K562 (cell line): ENCODE measurements around the gene NYAP1. TPM values are rescaled to one million over a fixed set of nuclear protein-coding genes. Genes with fewer than 3 reads are reported as not detected.

Experiments used
- ATF2 ChIP-seq: sonication (generic); formaldehyde crosslinking; IDR thresholded peaks from 2 replicates; pipeline ENCODE4 v1.8.1; 2022; ENCODE audit warnings: missing genetic modification reagents
- BDP1 ChIP-seq: IDR thresholded peaks from 3 replicates; pipeline ENCODE4 v1.6.1; 2011; ENCODE audit not compliant: insufficient read length, insufficient read depth
- CHD2 ChIP-seq: IDR thresholded peaks from 2 replicates; pipeline ENCODE4 v1.6.1; 2011; ENCODE audit warnings: low read depth, low read length
- E2F3 ChIP-seq: fragments of 250-450 bp; sonication (Bioruptor Pico); IDR thresholded peaks from 2 replicates; pipeline ENCODE4 v1.4.0; 2020; ENCODE audit warnings: mild to moderate bottlenecking
- E2F5 ChIP-seq: sonication (generic); formaldehyde crosslinking; IDR thresholded peaks from 2 replicates; pipeline ENCODE4 v1.8.0; 2022; ENCODE audit warnings: mild to moderate bottlenecking, missing genetic modification reagents
- FOXK1 ChIP-seq: sonication (generic); formaldehyde crosslinking; IDR thresholded peaks from 2 replicates; pipeline ENCODE4 v1.8.0; 2022; ENCODE audit warnings: missing genetic modification reagents, mild to moderate bottlenecking, borderline replicate concordance
- GATAD2A ChIP-seq: fragments of 450-650 bp; IDR thresholded peaks from 2 replicates; pipeline ENCODE4 v1.6.1; 2017
- GTF3C2 ChIP-seq: IDR thresholded peaks from 3 replicates; pipeline ENCODE4 v1.6.1; 2011; ENCODE audit warnings: borderline replicate concordance, mild to moderate bottlenecking, moderate library complexity; ENCODE audit not compliant: insufficient read length; ENCODE audit errors: extremely low read depth
- KDM2B ChIP-seq: fragments of 250-450 bp; sonication (Bioruptor Pico); IDR thresholded peaks from 2 replicates; pipeline ENCODE4 v1.8.0; 2021; ENCODE audit warnings: mild to moderate bottlenecking, moderate library complexity
- L3MBTL2 ChIP-seq: fragments of 450-650 bp; IDR thresholded peaks from 2 replicates; pipeline ENCODE4 v1.6.1; 2016; ENCODE audit warnings: mild to moderate bottlenecking, moderate library complexity
- POLR3A ChIP-seq: IDR thresholded peaks from 2 replicates; pipeline ENCODE4 v1.6.1; 2011; ENCODE audit warnings: borderline replicate concordance, mild to moderate bottlenecking, moderate library complexity; ENCODE audit not compliant: insufficient read length, insufficient read depth; ENCODE audit errors: extremely low read depth
- PTBP1 ChIP-seq: fragments of 200-400 bp; formaldehyde crosslinking; IDR thresholded peaks from 2 replicates; pipeline ENCODE4 v1.6.1; 2017; ENCODE audit warnings: low read depth, low read length
- STAT6 ChIP-seq: sonication (generic); formaldehyde crosslinking; IDR thresholded peaks from 2 replicates; pipeline ENCODE4 v1.8.1; 2023; ENCODE audit warnings: mild to moderate bottlenecking, missing genetic modification reagents
- THRB ChIP-seq: fragments of 450-650 bp; formaldehyde crosslinking; conservative IDR thresholded peaks from 2 replicates; pipeline ENCODE4 v1.4.0; 2022; ENCODE audit warnings: mild to moderate bottlenecking, missing genetic modification characterization
- ZNF124 ChIP-seq: sonication (generic); formaldehyde crosslinking; IDR thresholded peaks from 2 replicates; pipeline ENCODE4 v1.8.1; 2022; ENCODE audit warnings: missing genetic modification reagents
- ZNF408 ChIP-seq: fragments of 250-450 bp; sonication (Bioruptor Pico); IDR thresholded peaks from 2 replicates; pipeline ENCODE4 v1.4.0; 2020; ENCODE audit warnings: low read depth, mild to moderate bottlenecking, moderate library complexity
- ZNF431 ChIP-seq: sonication (generic); formaldehyde crosslinking; IDR thresholded peaks from 2 replicates; pipeline ENCODE4 v1.8.0; 2022; ENCODE audit warnings: mild to moderate bottlenecking, missing genetic modification reagents
- ZNF561 ChIP-seq: fragments of 450-650 bp; formaldehyde crosslinking; conservative IDR thresholded peaks from 2 replicates; pipeline ENCODE4 v1.4.0; 2020; ENCODE audit warnings: mild to moderate bottlenecking, moderate library complexity
- ZNF717 ChIP-seq: fragments of 250-450 bp; sonication (Bioruptor Pico); IDR thresholded peaks from 2 replicates; pipeline ENCODE4 v1.5.0; 2021
- polyA plus RNA-seq, 8 experiments: library from polyadenylated mRNA; depleted of rRNA in 4 of 8; stranded (reverse) in 5 of 8; unstranded in 3 of 8; fragments of >200 nt; fragmentation: Nextera tagmentation in 2 of 8; fragmentation: Illumina TruSeq in 1 of 8; extraction: Ambion mirVana in 2 of 8; extraction: Trizol in 1 of 8; gene quantifications; 2 replicates each; pipeline versions ENCODE4 v1.2.1 to v1.2.3, GENCODE V29; 2011 to 2014; ENCODE audit warnings: inconsistent platforms in 1 of 8, missing spikeins in 1 of 8
- total RNA-seq, 7 experiments: library from RNA; depleted of rRNA in 6 of 7; stranded (reverse); fragments of >200 nt in 6 of 7; fragmentation: Illumina TruSeq in 2 of 7; extraction: Trizol in 2 of 7; gene quantifications; 2 replicates each; pipeline versions ENCODE4 v1.2.1 to v1.2.3, GENCODE V29; 2011 to 2021; ENCODE audit warnings: low replicate concordance in 1 of 7

NYAP1 gene
- total and polyA plus RNA-seq, 9 of the 15 experiments (the other 6 are each of a cell fraction or from before 2014, with no cell fraction given): 0.11 to 0.88 (median 0.22) TPM; not detected in 2

- TF ChIP-seq GTF3C2 (no peak), ZNF561 (CRISPR knock-in tag) (no peak; the same call in 1 of the 2 replicates), FOXK1 (CRISPR knock-in tag) (no peak), STAT6 (CRISPR knock-in tag) (no peak), KDM2B (CRISPR knock-in tag) (peak; percentile 75; the same call in 1 of the 2 replicates), THRB (CRISPR knock-in tag) (peak; percentile 93), E2F5 (CRISPR knock-in tag) (no peak), E2F3 (CRISPR knock-in tag) (peak; percentile 88), ZNF717 (CRISPR knock-in tag) (no peak), CHD2 (peak; percentile 83), ZNF408 (no peak), BDP1 (no peak), L3MBTL2 (peak; percentile 96), ATF2 (CRISPR knock-in tag) (no peak), POLR3A (no peak), PTBP1 (no peak), GATAD2A (no peak), ZNF431 (no peak), ZNF124 (CRISPR knock-in tag) (no peak)
Measured at GRCh38 chr7:100538654-100539435, 55.1 kb downstream of the NYAP1 start, which contains the start of gene AGFG2 (continued).
